IMR-90 (cell line): Measurements from ENCODE around the gene PIGW. TPM values are rescaled to one million over a fixed set of nuclear protein-coding genes. Genes with fewer than 3 reads are reported as not detected.

Experiments
- microRNA-seq, 2 experiments: library from miRNA; stranded (forward) in 1 of 2; unstranded in 1 of 2; fragments of 10-50 nt in 1 of 2; fragments of <30 nt in 1 of 2; gene quantifications in 1 of 2; microRNA quantifications in 1 of 2; one replicate each; pipeline versions ENCODE3 to v1.1.0; 2013 to 2020; ENCODE audit not compliant: insufficient read depth in 1 of 2, insufficient read length in 1 of 2, unreplicated experiment in 1 of 2
- polyA plus RNA-seq, 3 experiments: library from polyadenylated mRNA; depleted of rRNA; stranded (reverse); fragments of >200 nt; gene quantifications; 2 replicates each; pipeline ENCODE4 v1.2.3, GENCODE V29; 2012; ENCODE audit warnings: low replicate concordance in 1 of 3
- small RNA-seq, 5 experiments: library from RNA; depleted of rRNA; stranded (forward); fragments of <200 nt; gene quantifications; one replicate each; pipeline ENCODE3, GENCODE V24; 2012
- total RNA-seq: library from RNA; depleted of rRNA; stranded (reverse); fragments of >200 nt; gene quantifications from 2 replicates; pipeline ENCODE4 v1.2.3, GENCODE V29; 2012; rRNA removed

Gene PIGW
- total and polyA plus RNA-seq, 2 of the 4 experiments (the other 2 are of a cell fraction): 4.5 to 5.5 TPM

Small RNA genes within 50 kb of the gene (microRNA-seq; reads per million reads assigned to microRNA genes)
- not detected for gene RNA5SP439 (ENCODE audit: insufficient read depth, insufficient read length)

Small RNA genes within 50 kb of the gene (small RNA-seq; reads per million reads assigned to genes)
- 0 reads per million in 5 experiments for gene RNA5SP439

Other genes starting within 250 kb of the PIGW start
- not detected in 2 replicates for gene TBC1D3G, start 211.1 kb upstream of the PIGW start, total RNA-seq
- gene TBC1D3G, start 211.1 kb upstream of the PIGW start, polyA plus RNA-seq (2012; rRNA removed): not detected in 2 replicates
- gene TBC1D3H, start 146.6 kb upstream of the PIGW start, total RNA-seq: not detected in 2 replicates
- not detected in 2 replicates for gene TBC1D3H, start 146.6 kb upstream of the PIGW start, polyA plus RNA-seq (2012; rRNA removed)
- 27.8 and 35.3 TPM in 2 replicates for gene ZNHIT3, start 48.3 kb upstream of the PIGW start, total RNA-seq
- 47.4 and 52.3 TPM in 2 replicates for gene ZNHIT3, start 48.3 kb upstream of the PIGW start, polyA plus RNA-seq (2012; rRNA removed)
- gene MYO19, start 119 bp upstream of the PIGW start, total RNA-seq: 32.5 and 35.8 TPM in 2 replicates
- gene MYO19, start 119 bp upstream of the PIGW start, polyA plus RNA-seq (2012; rRNA removed): 52.3 and 55.6 TPM in 2 replicates
- gene GGNBP2, start 9.9 kb downstream of the PIGW start, total RNA-seq: 40.7 and 44.2 TPM in 2 replicates
- gene GGNBP2, start 9.9 kb downstream of the PIGW start, polyA plus RNA-seq (2012; rRNA removed): 47.7 and 56.2 TPM in 2 replicates
- gene DHRS11, start 56.9 kb downstream of the PIGW start, total RNA-seq: 4.7 and 7.0 TPM in 2 replicates
- gene DHRS11, start 56.9 kb downstream of the PIGW start, polyA plus RNA-seq (2012; rRNA removed): 14.5 and 14.6 TPM in 2 replicates
- 2.2 TPM in 2 replicates for gene MRM1, start 66.6 kb downstream of the PIGW start, total RNA-seq
- gene MRM1, start 66.6 kb downstream of the PIGW start, polyA plus RNA-seq (2012; rRNA removed): 4.3 and 5.3 TPM in 2 replicates